ENCODE measurements around the gene ERH.

GRCh38 chr14:69443296-69443805, 45.3 kb upstream of the ERH start:
- TF ChIP-seq CTCF (IDR thresholded peaks at IDR 0.05), result no peak
- TF ChIP-seq TCF7L2 (IDR thresholded peaks at IDR 0.05; ENCODE audit: low read depth, low read length), result no peak

All from Panc1 (cell line).